CD4-positive, alpha-beta T cell treated with Interleukin-4 for 4 hours (primary cell): Measurements from ENCODE around the gene RIMS4.
A peak's percentile ranks its signal among the peaks of the same experiment; 100 is the strongest.

Source experiments
- DNase-seq: peaks from one replicate; pipeline ENCODE4 v3.0.0-alpha.2; 2020

RIMS4 gene

DNA sequence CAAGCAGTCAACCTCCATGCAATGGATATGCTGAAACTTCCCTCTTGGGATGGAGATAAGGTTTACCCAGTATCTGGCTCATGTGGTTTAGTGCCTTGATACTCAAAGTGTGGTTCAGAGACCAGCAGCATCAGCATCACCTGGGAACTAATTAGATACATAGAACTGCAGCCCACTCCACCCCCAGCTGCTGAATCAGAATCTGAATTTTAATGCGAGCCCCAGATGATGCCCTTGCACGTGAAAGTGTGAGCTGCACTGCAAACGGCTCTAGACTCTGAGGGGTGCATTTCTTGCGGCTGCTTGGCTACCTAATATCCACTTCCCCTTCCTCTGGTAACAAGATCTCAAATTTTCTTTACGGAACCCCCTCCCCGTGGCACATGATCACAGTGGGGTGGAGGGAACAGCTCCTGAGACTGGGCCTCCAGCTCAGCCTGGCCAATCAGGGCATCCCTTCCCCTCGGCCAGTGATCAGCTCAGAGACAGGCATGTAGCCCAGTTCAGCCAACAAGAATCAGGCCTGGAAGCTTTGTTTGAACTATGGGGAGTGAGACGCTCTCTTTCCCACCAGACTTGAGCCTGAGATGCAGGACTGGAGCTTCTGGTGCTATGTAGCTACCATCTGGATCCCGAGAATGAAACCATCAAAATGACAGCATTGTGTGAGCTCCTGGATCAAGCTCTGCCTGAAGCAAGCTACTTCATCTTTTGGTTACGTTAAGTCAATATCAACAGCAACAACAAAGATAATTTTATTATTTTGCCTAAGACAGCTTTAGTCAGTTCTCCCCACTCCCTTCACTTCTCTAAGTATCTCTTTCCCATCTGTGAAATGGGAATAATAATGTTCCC is 51.9 kb downstream of the RIMS4 start:
- DNase-seq = no peak

DNA sequence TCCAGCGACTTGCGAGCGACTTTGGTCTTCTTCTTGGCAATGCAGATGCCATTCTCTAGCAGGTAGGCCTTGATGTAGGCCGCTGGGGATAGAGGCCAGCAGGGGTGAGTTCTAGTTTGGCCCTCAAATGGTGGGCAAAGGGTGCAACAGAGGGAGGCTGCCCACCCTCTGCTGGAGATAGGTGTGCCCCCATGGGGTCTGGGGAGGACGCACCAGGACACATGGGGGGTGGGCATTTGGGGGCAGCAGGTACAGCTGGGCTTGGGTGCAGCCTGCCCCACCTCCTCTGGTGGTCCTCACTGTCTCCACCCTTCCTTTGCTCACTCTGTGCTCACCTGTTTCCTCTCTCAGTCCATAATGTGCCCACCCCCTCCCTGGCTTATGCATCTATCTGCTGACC is 53.4 kb downstream of the RIMS4 start:
- no peak for DNase-seq

DNA sequence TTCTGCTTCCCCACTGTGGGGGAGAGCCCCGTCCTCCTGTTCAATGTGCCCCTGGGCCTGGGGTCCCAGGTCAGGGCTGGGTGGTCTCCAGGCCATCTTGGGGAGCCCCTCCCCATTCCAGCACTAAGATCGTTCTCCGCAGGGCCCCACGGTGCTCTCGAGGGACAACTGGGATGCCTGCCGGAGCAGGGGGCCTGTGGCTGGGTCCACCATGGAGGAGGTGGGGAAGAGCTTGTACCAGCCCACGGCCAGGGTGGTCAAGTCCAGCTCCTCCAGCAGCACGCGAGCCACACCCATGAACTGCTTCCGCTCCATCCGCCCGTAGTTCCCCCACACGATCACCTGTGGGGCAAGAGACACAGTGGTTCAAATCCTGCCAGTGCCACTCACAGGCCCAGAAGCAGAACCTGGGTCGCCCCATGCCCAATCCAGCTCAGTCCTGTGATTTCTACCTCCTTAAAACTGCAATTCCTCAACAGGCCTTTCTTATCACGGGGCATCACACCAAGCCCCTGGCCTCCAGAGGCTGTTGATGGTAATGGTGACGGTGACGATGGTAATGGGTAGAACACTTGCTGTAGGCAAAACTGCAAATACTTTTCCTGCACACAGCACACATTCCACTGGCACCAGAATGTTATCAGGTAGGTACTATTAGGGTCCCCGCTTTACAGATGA is 54.2 kb downstream of the RIMS4 start:
- DNase-seq = no peak

DNA sequence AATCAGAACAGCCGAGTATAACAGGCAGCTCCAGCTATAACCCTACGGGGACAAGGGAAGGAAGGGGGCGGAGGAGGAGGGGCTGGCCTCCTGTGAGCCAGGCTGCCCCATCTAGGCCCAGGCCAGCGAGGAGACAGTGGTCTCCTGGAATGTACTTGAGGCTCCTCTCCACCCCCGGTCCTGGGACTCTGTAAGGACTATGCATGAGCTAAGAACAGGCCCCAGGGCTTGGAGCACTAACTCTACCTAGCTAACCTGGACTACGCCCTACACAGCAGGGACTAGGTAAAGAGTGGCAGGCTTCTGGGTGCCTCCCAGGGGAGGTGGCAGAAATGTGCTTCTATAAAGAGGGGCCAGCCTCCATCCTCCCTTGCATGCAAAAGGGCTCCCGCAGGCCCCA is 55.8 kb downstream of the RIMS4 start:
- no peak for DNase-seq

DNA sequence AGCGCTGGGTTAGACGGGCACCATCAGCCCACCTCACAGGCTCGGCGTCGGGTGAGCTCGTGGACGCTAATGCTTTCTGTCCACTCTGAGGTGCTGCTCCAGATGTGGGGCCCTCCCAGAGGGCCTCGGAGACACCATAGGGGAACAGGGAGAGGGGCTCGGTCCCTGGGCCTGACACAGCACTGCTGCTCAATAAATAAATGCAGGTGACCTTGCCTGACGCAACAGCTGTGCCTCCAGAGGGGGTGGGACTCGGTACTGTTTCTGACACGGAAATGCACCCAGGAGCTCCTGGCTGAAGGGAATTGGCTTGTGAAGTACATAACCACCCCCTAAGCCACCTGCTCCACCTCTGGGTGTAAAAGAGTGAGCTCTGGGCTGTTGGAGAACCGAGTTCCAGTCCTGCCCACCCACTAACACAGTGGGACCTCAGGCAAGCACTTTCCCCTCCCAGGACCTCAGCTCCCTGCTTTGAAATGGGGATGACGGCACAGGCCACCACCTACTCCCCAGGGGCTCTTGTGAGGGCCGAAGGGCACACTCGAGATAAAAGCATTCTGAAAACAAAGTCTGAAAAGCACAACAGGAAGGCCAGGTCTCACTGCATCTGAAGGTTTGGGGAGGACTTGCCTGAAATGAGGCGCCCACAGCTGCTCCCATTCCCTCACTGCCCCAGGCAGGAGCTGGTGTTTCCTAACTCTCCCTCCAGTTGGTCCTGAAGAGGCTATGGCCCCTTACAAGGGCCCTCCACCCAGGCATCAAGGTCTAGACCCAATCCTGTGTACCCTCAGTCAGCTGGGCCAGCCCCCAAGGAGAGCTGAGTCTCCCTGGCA is 58.0 kb downstream of the RIMS4 start:
- no peak for DNase-seq

DNA sequence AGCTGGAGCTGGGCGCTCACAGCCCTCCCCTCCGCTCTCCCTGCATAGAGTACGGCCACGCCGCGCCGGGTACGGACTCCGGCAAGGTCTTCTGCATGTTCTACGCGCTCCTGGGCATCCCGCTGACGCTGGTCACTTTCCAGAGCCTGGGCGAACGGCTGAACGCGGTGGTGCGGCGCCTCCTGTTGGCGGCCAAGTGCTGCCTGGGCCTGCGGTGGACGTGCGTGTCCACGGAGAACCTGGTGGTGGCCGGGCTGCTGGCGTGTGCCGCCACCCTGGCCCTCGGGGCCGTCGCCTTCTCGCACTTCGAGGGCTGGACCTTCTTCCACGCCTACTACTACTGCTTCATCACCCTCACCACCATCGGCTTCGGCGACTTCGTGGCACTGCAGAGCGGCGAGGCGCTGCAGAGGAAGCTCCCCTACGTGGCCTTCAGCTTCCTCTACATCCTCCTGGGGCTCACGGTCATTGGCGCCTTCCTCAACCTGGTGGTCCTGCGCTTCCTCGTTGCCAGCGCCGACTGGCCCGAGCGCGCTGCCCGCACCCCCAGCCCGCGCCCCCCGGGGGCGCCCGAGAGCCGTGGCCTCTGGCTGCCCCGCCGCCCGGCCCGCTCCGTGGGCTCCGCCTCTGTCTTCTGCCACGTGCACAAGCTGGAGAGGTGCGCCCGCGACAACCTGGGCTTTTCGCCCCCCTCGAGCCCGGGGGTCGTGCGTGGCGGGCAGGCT is 60.1 kb downstream of the RIMS4 start:
- DNase-seq = no peak

DNA sequence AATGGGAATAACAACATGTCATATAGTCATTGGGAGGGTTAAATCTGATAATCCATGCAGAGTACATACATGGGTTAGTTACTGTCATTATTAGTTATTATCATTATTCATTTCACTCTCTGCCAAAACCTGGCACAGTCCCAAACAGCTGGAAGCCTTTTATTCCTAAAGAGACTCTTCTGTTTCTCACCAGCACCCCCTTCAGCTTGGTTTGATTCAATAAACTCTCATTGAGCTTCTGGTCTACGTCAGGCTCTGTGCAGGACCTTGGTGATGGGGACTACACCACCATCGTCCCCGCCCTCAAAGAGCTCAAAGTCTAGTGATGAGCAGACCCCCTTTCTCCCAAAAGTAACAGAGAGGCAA is 62.4 kb downstream of the RIMS4 start:
- no peak for DNase-seq

DNA sequence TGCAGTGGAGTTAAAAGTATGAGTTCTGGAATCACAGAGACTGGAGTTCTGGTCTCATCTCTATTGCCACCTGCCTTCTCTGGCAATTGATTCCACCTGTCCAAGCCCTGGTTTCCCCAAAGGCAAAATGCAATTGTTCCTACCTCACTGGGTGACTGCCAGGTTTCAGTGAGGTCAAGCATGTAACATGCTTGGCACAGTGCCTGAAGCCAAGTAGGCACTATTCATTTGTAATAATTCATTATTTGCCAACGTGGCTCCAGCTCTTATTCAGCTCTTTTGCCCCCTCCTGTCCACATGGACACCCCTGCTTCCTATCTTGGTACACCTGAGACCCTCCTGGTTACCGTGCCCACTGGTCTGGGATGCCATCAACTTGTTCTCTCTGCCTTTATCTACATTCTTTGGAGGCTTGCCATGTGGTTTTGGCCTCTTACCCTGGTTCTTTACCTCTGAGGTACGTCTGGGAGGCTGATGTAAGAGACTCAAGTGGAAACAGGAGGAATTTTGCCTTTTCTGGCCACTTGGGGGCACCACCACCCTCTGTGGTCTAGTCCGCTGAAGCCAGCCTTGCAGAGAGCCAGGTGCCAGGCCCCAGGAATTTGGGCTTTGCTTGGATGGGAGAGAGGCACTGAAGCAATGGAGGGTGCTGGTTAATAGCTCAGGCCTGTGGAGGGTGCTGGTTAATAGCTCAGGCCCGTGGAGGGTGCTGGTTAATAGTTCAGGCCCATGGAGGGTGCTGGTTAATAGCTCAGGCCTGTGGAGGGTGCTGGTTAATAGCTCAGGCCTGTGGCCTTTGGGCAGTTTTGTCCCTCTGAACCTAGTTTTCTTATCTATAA is 63.0 kb downstream of the RIMS4 start:
- peak; percentile 36 for DNase-seq

DNA sequence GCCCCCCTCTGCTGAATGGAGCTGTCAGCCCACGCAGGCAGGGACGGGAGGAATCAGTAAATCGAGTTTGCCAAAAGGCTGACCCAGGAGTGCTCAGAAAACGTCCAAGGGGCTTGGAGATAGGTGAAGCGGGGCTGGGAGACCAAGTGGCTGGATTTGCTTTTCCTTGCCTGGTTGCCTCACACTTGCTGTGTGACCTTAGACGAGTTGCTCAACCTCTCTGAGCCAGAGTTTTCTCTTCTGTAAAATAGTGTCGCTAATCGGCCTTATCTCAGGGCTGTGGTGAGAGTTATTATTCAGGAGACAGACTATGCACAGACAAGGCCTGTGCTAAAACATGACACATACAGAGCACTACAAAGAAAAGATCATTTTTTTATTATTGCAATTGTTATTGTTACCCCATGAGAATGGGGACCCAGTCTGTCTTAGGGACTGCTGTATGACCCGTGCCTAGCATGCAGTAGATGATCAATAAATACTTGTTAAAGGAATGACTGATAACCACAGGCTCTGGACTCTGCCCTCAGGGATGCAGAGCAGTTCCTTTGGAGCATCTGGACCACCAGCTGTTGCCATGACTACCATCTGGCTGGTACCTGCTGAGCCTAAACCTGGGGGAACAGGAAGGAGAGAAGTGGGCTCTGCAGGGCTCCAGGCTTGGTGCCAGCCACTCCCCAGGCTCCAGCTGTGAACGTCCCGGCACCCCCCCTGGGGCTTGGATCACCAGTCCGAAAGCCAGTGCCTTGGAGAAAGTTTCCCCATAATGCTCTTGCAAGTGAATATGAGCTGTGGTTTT is 63.8 kb downstream of the RIMS4 start:
- DNase-seq = no peak

DNA sequence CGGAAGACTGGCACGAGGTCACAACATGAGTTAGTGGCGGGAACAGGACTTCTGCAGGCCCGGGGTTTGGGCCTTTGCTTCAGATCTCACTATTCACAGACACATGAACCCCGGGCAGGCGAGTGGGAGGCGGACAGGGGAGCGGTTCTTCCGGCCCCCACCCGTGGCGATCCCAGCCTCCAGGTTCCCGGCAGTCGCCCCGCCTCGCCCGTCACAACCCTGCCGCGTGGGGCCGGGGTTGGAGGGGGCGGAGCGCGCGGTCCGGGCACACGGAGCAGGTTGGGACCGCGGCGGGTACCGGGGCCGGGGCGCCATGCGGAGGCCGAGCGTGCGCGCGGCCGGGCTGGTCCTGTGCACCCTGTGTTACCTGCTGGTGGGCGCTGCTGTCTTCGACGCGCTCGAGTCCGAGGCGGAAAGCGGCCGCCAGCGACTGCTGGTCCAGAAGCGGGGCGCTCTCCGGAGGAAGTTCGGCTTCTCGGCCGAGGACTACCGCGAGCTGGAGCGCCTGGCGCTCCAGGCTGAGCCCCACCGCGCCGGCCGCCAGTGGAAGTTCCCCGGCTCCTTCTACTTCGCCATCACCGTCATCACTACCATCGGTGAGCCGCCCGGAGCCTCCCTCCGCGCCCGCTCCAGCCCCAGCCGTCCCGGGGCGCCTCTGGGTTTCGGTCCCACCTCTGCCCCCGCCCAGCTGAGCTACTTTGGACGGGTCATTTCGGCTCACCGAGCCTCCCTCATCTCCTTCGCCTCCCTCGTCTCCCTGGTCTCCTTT is 64.6 kb downstream of the RIMS4 start, which contains the start of gene KCNK15:
Gene KCNK15 (plus strand): TSS at position 268 of the 769 bp plus-strand sequence. CDS start 46 bp downstream, at position 314.
- DNase-seq = no peak

DNA sequence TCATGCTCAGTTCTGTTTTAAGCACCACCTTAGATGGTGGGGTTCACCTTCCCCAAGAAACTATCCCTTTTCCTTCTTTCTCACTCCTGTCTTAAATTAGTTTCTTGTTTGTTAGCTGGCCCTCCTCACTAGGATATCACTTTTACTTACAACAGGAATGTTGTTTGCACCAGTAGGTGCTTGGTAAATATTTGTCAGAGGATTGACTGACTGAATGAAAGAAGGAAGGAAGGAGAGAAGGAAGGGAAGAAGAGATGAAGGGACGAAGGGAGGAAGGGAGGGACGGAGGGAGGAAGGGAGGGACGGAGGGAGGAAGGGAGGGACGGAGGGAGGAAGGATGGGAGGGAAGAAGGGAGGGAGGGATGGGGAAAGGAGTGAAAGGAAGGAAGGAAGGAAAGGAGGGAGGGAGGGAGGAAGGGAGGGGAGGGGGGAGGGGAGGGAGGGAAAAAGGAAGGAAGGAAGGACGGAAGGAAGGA is 65.2 kb downstream of the RIMS4 start:
- DNase-seq = no peak

DNA sequence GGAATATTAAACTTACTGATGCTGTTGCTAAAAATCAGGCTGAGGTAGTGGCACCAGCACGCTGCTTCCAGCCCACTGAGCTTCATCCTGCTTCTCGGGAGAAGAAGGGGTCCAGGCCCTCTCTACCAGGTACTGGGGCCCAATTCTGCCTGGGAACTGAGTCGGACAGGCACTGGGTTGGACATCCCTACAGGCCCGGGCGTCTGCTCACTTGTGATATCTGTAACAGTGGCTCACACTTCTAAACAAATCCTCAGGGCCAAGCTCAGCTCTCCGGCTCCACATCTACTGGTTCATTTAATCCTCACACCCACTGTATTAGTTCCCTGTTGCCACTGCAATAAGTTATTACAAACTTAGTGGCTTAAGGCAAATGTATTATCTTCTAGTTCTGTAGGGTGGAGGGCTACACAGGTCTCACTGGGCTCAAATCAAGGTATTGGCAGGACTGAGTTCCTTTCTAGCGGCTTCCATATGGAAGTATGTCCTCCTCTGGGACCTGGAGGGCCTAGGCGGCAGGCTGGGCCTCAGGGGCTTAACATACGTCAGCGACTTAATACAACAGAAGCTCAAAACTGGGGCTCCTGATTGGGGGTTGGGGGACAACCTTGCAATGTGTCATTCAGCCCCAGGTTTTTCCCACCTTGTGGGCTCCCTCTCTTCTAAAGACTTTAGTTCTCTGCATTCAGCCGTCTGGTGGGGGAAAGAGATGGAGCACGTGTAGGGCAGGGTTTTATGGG is 66.3 kb downstream of the RIMS4 start:
- no peak for DNase-seq

DNA sequence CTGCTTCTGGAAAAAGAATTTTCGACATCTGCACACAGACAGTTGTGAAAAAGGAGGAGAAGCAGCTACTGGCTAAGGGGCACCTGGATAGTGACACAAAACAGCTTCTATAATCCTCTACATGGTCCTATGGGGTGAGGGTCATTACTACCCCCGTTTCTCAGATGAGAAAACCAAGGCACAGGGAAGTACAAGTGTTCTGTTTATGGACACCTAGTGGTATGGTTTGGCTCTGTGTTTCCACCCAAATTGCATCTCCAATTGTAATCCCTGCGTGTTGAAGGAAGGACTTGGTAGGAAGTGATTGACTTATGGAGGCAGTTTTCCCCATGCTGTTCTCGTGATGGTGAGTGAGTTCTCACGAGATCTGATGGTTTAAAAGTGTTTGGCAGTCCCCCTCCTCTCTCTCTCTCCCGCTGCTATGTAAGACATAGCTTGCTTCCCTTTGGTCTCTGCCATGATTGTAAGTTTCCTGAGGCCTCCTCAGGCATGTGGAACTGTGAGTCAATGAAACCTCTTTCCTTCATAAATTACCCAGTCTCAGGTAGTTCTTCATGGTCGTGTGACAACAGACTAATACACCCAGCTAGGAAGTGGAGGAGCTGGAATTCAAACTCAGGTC is 67.2 kb downstream of the RIMS4 start:
- DNase-seq = no peak

DNA sequence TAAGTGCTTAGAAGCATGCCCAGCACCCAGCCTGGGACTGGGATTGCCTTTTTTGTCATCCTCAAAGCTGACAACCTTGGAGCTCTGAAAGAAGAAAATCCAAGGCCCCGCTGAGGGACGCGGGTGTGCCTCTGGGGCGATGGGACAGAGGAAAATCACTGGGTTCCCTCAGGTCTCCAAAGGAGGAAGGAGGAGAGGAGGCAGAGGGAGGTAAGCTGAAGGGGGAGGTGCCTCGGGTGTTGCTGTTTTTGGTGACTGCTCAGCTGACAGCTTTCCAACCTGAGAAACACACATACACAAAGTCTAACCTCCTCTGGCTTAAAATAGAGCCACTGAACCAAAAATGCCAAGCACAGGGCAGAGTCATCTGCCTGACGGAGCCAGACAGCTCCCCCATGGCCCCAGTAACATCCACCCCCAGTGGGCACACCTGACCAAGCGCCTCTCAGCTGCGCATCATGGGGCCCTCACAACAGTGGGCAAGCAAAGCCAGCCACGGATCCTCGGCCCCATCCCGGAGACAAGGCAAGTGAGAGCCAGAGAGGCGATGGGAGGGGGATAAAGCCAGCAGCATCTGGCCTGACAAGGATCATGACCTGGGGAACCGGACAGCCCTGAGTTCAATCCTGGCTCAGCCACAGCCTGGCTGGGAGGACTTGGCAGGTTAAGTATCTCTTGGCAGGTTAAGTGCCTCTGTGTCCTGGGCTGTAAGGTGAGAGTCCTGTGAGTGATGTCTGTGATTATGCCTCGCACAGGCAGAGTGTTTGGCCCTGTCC is 67.9 kb downstream of the RIMS4 start:
- no peak for DNase-seq

DNA sequence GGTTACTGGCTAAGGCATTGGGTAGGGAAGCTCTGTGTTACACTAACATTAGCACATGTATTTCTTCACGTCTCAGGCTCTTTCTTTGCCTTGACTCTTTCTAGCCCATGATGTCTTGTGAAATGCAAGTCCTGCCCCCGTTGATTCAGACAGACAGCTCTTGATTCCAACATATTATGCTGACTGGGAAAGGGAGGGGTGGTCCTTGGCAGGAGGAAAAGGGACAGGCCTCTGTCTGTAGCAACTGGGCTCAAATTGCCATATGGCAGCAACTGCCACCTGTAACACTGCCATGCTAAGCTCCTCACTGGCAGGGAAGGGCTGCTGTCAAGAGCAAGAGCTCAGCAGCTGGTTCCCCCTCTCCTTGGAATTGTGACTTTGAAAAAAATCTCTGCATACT is 70.4 kb downstream of the RIMS4 start:
- DNase-seq = no peak

DNA sequence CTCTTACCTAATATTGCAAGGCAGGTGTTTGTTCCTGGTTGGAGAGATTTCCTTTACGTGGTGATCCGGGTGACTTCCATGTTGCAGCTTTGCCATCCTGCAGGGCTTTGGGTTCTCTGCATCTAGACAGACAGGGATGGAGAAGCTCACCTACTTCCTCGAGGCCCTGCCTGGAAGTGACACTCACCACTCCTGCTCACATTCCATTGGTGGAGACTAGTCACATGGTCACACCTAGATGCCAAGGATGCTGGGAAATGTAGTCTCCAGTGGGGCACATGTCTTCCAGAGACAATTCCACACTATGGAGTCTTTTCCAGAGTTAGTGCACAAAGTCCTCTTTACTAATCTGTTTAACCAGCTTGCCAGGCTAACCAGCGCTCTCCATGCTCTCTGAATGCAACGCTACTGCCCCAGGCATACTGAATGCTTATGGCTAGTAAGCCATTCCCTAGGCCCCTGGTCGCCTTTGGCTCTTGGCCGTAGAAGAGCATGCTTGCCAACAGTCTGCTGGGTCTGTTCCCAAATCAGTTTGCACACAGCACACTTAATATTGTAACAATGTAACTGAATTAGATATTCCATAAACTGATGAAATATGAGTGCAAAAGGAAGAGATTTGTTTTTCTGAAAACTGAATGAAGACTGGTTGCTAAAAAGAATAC is 71.4 kb downstream of the RIMS4 start:
- peak; percentile 31 for DNase-seq

DNA sequence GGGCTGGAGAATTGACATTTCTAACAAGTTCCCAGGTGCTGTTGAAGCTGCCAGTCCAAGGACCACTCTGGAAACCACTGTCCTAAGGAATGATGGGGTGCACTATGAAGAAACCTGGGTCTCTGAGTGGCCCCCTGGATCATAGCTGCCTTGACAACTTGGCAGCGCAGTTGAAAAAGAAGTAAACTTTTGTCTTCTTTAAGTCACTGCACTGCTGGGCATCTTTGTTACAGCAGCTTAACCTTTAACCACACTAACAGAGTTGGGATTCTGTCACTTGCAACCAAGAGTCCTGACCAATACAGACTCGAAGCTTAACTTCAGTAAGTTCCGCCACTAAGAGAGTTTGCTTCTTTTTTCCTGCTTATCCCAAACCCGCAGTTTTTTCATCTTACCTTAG is 73.2 kb downstream of the RIMS4 start:
- no peak for DNase-seq
